ENCODE data around the gene FOXK2. TPM values are rescaled to one million over a fixed set of nuclear protein-coding genes. Genes with fewer than 3 reads are reported as not detected.

Gene FOXK2
- total RNA-seq, 1 donor from 2014 or later, result 44.0 TPM

DNA sequence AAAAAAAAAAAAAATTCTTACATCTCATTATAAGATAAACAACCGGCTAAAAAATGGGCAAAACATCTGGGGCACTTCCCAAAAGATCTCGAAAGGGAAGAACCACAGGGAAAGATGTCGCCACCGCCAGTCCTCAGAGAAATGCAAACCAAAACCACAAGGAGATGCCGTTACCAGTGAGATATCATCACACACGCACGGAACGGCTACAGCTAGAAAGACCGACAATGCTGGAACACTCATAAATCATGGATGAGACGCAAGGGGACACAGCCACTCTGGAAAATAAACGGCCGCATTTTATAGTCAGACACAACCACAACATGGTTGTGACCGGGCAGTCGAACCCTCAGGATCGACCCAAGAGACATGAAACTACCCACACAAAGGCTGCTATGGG is 104.2 kb downstream of the FOXK2 start:
- FAIRE-seq (no peak), DNase-seq (ENCODE audit: low read depth) (no peak)

DNA sequence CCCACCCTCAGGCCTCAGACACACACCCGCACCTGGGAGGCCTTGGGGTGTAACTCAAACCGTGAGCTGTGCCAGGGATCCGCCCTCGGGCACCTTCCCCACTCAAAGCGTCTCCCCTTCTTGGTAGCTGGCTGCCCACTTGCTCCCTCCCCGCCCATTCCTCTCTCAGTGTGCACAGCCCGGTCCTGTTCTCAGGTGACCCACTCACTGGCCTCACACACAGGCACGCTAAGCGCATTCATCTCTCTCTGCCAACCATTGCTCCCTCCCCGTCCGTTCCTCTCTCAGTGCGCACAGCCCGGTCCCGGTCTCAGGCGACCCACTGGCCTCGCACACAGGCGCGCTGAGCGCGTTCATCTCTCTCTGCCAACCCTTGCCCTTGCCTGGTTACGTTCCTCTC is 107.9 kb downstream of the FOXK2 start:
- Histone ChIP-seq H3K4me3 (ENCODE audit: low read depth, low read length) (no peak overlapping the region), H3K36me3 (ENCODE audit: control insufficient read depth, insufficient read depth, low read length) (peaks cover 26% of the 10 kb centered on the region), H3K27me3 (ENCODE audit: control insufficient read depth, insufficient read depth, low read length) (no peaks in the 10 kb centered on the region)
- FAIRE-seq (no peak), DNase-seq (ENCODE audit: low read depth) (no peak)
- TF ChIP-seq, protein P1, sequence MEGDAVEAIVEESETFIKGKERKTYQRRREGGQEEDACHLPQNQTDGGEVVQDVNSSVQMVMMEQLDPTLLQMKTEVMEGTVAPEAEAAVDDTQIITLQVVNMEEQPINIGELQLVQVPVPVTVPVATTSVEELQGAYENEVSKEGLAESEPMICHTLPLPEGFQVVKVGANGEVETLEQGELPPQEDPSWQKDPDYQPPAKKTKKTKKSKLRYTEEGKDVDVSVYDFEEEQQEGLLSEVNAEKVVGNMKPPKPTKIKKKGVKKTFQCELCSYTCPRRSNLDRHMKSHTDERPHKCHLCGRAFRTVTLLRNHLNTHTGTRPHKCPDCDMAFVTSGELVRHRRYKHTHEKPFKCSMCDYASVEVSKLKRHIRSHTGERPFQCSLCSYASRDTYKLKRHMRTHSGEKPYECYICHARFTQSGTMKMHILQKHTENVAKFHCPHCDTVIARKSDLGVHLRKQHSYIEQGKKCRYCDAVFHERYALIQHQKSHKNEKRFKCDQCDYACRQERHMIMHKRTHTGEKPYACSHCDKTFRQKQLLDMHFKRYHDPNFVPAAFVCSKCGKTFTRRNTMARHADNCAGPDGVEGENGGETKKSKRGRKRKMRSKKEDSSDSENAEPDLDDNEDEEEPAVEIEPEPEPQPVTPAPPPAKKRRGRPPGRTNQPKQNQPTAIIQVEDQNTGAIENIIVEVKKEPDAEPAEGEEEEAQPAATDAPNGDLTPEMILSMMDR (IDR thresholded peaks at IDR 0.05; ENCODE audit: insufficient read depth, low read length, severe bottlenecking), result no peak

More for the DNA sequence above, 104.2 kb downstream of the FOXK2 start:
- Histone ChIP-seq H3K27me3 (ENCODE audit: control insufficient read depth, insufficient read depth, low read length) (no peaks in the 10 kb centered on the region), H3K36me3 (ENCODE audit: control insufficient read depth, insufficient read depth, low read length) (peaks cover 26% of the 10 kb centered on the region), H3K4me3 (ENCODE audit: low read depth, low read length) (no peak overlapping the region)
- TF ChIP-seq, protein P1 (IDR thresholded peaks at IDR 0.05; ENCODE audit: insufficient read depth, low read length, severe bottlenecking), result no peak

DNA sequence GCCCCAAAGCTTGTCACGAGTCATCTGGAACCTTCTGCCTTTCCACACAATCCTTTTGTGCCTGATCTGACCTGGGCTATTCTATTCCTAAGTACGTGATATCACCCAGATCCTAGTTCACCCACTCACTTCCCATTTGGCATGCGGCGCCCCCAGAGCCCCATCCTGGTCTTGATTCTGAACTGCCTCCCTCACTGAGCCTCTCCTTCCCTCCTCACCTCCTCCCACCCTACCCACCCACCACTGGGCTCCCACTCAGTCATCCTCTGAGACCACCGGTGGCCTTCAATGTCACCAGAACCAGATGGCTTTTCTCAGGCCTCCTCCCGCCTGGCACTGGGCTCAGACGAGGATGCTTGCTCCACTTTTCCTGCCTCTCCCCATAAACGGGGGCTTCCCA is 110.2 kb downstream of the FOXK2 start:
- TF ChIP-seq, protein P1 (IDR thresholded peaks at IDR 0.05; ENCODE audit: insufficient read depth, low read length, severe bottlenecking), result no peak
- FAIRE-seq, result no peak
- H3K36me3 ChIP-seq (ENCODE audit: control insufficient read depth, insufficient read depth, low read length), result peaks cover 28% of the 10 kb centered on the region
- H3K27me3 ChIP-seq (ENCODE audit: control insufficient read depth, insufficient read depth, low read length), result no peaks in the 10 kb centered on the region
- DNase-seq (ENCODE audit: low read depth), result no peak
- no peak overlapping the region for H3K4me3 ChIP-seq (ENCODE audit: low read depth, low read length)

DNA sequence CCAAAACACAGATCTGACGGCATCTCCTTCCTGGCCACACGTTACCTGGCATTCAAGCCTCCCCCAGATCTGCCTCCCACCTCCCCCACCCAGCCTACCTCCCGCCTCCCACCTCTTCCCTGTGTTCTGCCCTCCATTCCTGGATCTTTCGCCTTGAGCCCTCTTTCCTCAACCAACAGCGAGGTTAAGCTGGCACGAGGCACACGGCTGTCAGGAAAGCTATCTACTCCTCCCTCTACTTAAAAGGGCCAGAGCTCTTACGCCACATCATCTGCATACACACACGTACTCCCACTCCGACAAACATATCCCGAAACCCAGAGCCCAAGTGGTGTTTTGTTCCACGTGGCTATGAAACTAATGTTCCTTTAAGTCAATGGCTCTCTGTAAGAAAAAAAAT is 110.7 kb downstream of the FOXK2 start:
- DNase-seq (ENCODE audit: low read depth) (no peak), FAIRE-seq (no peak)
- TF ChIP-seq, protein P1 (IDR thresholded peaks at IDR 0.05; ENCODE audit: insufficient read depth, low read length, severe bottlenecking), result no peak
- Histone ChIP-seq H3K4me3 (ENCODE audit: low read depth, low read length) (no peak overlapping the region), H3K36me3 (ENCODE audit: control insufficient read depth, insufficient read depth, low read length) (peaks cover 24% of the 10 kb centered on the region), H3K27me3 (ENCODE audit: control insufficient read depth, insufficient read depth, low read length) (no peaks in the 10 kb centered on the region)

DNA sequence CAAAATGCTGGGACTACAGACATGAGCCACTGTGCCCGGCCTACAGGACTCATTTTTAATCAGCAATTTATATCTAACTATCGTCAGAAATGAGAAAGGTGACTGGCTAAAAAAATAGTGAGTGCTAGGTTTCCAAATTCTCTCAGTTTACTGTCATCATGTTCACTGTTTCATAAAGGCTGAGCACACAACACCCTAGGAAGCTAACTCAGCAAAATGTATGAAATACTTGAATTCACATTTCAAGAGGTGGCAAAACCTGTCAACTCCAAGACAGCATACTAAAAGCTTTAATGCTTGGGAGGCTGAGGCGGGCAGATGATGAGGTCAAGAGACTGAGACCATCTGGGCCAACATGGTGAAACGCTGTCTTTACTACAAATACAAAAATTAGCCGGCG is 112.0 kb downstream of the FOXK2 start:
- no peak for FAIRE-seq

DNA sequence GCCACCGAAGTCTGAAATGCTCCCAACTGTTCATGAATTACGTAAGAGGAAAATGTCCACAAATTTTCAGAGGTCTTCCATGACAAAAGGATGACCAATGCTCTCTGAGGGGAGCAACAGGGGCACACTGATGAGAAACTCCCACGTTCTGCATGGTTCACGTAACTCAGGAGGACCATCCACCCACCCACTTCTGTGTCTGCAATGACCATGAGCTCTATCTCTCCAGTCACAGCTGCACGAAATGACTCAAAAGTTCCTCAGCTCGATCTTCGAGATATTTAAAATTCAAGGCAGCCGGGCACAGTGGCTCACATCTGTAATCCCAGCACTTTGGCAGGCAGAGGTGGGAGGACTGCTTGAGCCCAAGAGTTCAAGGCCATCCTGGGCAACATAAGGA is 112.9 kb downstream of the FOXK2 start:
- DNase-seq (ENCODE audit: low read depth) (no peak), FAIRE-seq (no peak)
- TF ChIP-seq, protein P1 (IDR thresholded peaks at IDR 0.05; ENCODE audit: insufficient read depth, low read length, severe bottlenecking), result no peak
- no peaks in the 10 kb centered on the region for H3K27me3 ChIP-seq (ENCODE audit: control insufficient read depth, insufficient read depth, low read length)
- H3K36me3 ChIP-seq (ENCODE audit: control insufficient read depth, insufficient read depth, low read length), result peaks cover 18% of the 10 kb centered on the region
- H3K4me3 ChIP-seq (ENCODE audit: low read depth, low read length), result no peak overlapping the region

More for the DNA sequence above, 112.0 kb downstream of the FOXK2 start:
- TF ChIP-seq, protein P1 (IDR thresholded peaks at IDR 0.05; ENCODE audit: insufficient read depth, low read length, severe bottlenecking), result no peak
- H3K36me3 ChIP-seq (ENCODE audit: control insufficient read depth, insufficient read depth, low read length), result peaks cover 24% of the 10 kb centered on the region
- H3K4me3 ChIP-seq (ENCODE audit: low read depth, low read length), result no peak overlapping the region
- DNase-seq (ENCODE audit: low read depth), result no peak
- no peaks in the 10 kb centered on the region for H3K27me3 ChIP-seq (ENCODE audit: control insufficient read depth, insufficient read depth, low read length)

Measured in bronchial epithelial cell (primary cell).